GM12878 (cell line): ENCODE results near the gene TUBB1. TPM values are rescaled to one million over a fixed set of nuclear protein-coding genes. Genes with fewer than 3 reads are reported as not detected.

Experiments
- ATAC-seq: fragments of 200-7000 bp; cut with Tn5 transposase; 3 replicates; pipeline ENCODE4 v1.9.1; 2020; ENCODE audit warnings: mild to moderate bottlenecking, moderate library complexity
- BruUV-seq: library from RNA; stranded (reverse); fragments of 400-500 nt; replicated peaks from 2 replicates; lab custom pipeline; 2021; lab: Mats Ljungman, UMichigan
- CTCF ChIA-PET: fragments of 300-600 bp; sonication (Branson Sonifier 250); formaldehyde crosslinking; extraction: SDS; loops from one replicate; lab custom pipeline; 2021; ENCODE audit warnings: inconsistent platforms; lab: Yijun Ruan, JAX
- POLR2A ChIA-PET: fragments of 350-600 bp; formaldehyde crosslinking; extraction: SDS; loops from one replicate; lab custom pipeline; 2021; ENCODE audit warnings: inconsistent platforms; lab: Charles Lee
- RAD21 ChIA-PET: fragments of 300-600 bp; sonication (Branson Sonifier 250); formaldehyde crosslinking; loops from one replicate; lab custom pipeline; 2023; ENCODE audit warnings: antibody characterized with exemption; ENCODE audit not compliant: unreplicated experiment; lab: Charles Lee
- SMC1A ChIA-PET: fragments of 300-600 bp; sonication (Branson Sonifier 250); formaldehyde crosslinking; loops from one replicate; lab custom pipeline; 2023; ENCODE audit not compliant: unreplicated experiment, uncharacterized antibody; lab: Charles Lee
- DNase-seq: peaks from one replicate; pipeline ENCODE4 v3.0.0-alpha.2; 2011; ENCODE audit warnings: low read depth, low spot score
- FAIRE-seq: peaks from 3 replicates; lab custom pipeline; 2011; peaks lifted over from hg19 to GRCh38; lab: Jason Lieb, UNC
- H2AFZ ChIP-seq: 2 replicates; pipeline ENCODE4 v1.6.0; 2011; ENCODE audit warnings: low read depth, low read length, control low read depth; ENCODE audit not compliant: control insufficient read depth
- H3K27ac ChIP-seq: 2 replicates; pipeline ENCODE4 v1.5.1; 2011; ENCODE audit warnings: control low read depth; ENCODE audit not compliant: control insufficient read depth, insufficient read depth
- H3K27me3 ChIP-seq, 2 experiments: replicated peaks in 1 of 2; 2 replicates each; pipeline versions ENCODE4 v1.6.0 to v1.6.1; 2011; ENCODE audit warnings: low read length in 1 of 2; ENCODE audit not compliant: control insufficient read depth in 2 of 2, insufficient read depth in 2 of 2
- H3K36me3 ChIP-seq, 2 experiments: 2 replicates each; pipeline ENCODE4 v1.5.1; 2011; ENCODE audit warnings: low read length in 1 of 2; ENCODE audit not compliant: control insufficient read depth in 2 of 2, insufficient read depth in 2 of 2
- H3K4me1 ChIP-seq: 2 replicates; pipeline ENCODE4 v1.6.1; 2011; ENCODE audit warnings: mild to moderate bottlenecking, low read length, moderate library complexity, mixed read lengths; ENCODE audit not compliant: control insufficient read depth, insufficient read depth
- H3K4me2 ChIP-seq: 2 replicates; pipeline ENCODE4 v1.6.0; 2011; ENCODE audit warnings: control low read depth; ENCODE audit not compliant: control insufficient read depth, insufficient read depth
- H3K4me3 ChIP-seq: fragments of 200-600 bp; sonication (generic); 2 replicates; pipeline ENCODE4 v1.5.1; 2016
- H3K79me2 ChIP-seq: 2 replicates; pipeline ENCODE4 v1.6.0; 2011; ENCODE audit warnings: low read length; ENCODE audit not compliant: control insufficient read depth, insufficient read depth
- H3K9ac ChIP-seq: 2 replicates; pipeline ENCODE4 v1.8.0; 2011; ENCODE audit warnings: low read length, control low read depth, mixed read lengths; ENCODE audit not compliant: control insufficient read depth, insufficient read depth
- H3K9me3 ChIP-seq: replicated peaks from 3 replicates; pipeline ENCODE4 v1.5.1; 2011; ENCODE audit warnings: mild to moderate bottlenecking, low read length; ENCODE audit not compliant: control insufficient read depth, insufficient read depth
- H4K20me1 ChIP-seq: 2 replicates; pipeline ENCODE4 v1.6.0; 2011; ENCODE audit not compliant: control insufficient read depth, insufficient read depth
- ATF2 ChIP-seq: IDR thresholded peaks from 2 replicates; pipeline ENCODE4 v1.6.1; 2012; ENCODE audit warnings: low read length, inconsistent platforms
- CHD2 ChIP-seq: IDR thresholded peaks from 2 replicates; pipeline ENCODE4 v1.6.1; 2011; ENCODE audit warnings: low read depth, low read length, improper control_type of control experiment, borderline replicate concordance
- CHD4 ChIP-seq: fragments of 200-600 bp; sonication (generic); IDR thresholded peaks from 2 replicates; pipeline ENCODE4 v1.6.1; 2016; ENCODE audit warnings: mild to moderate bottlenecking
- CTCF ChIP-seq, 3 experiments: IDR thresholded peaks in 2 of 3; conservative IDR thresholded peaks in 1 of 3; 2 replicates each; pipeline ENCODE4 v1.5.1; 2011; ENCODE audit warnings: low read depth in 3 of 3, low read length in 3 of 3, mild to moderate bottlenecking in 3 of 3, control low read depth in 2 of 3, moderate library complexity in 2 of 3, inconsistent platforms in 1 of 3, mixed read lengths in 1 of 3; ENCODE audit not compliant: control insufficient read depth in 2 of 3, insufficient read depth in 1 of 3; ENCODE audit errors: extremely low read depth in 1 of 3
- EED ChIP-seq: sonication (generic); IDR thresholded peaks from 2 replicates; pipeline ENCODE4 v1.6.1; 2016; ENCODE audit warnings: antibody characterized with exemption, low read depth
- EP300 ChIP-seq, 2 experiments: fragments of 150-350 bp in 1 of 2; IDR thresholded peaks; 2 replicates each; pipeline ENCODE4 v1.6.1; 2011 to 2012; ENCODE audit warnings: low read depth in 2 of 2, low read length in 2 of 2, borderline replicate concordance in 1 of 2, improper control_type of control experiment in 1 of 2, inconsistent platforms in 1 of 2; ENCODE audit not compliant: control insufficient read depth in 1 of 2
- ETV6 ChIP-seq, 2 experiments: fragments of 450-650 bp in 1 of 2; IDR thresholded peaks in 1 of 2; conservative IDR thresholded peaks in 1 of 2; 2 replicates each; pipeline ENCODE4 v1.6.1; 2014; ENCODE audit warnings: antibody characterized with exemption in 1 of 2, borderline replicate concordance in 1 of 2, low read depth in 1 of 2, mild to moderate bottlenecking in 1 of 2, moderate library complexity in 1 of 2
- GABPA ChIP-seq: IDR thresholded peaks from 2 replicates; pipeline ENCODE4 v1.6.1; 2014; ENCODE audit warnings: antibody characterized with exemption, low read depth, mild to moderate bottlenecking, inconsistent platforms
- MTA2 ChIP-seq: fragments of 450-650 bp; IDR thresholded peaks from 2 replicates; pipeline ENCODE4 v1.6.1; 2016; ENCODE audit warnings: low read depth, mild to moderate bottlenecking, moderate library complexity
- NR2C1 ChIP-seq: fragments of 450-650 bp; IDR thresholded peaks from 2 replicates; pipeline ENCODE4 v1.6.1; 2017; ENCODE audit warnings: antibody characterized with exemption, mild to moderate bottlenecking, moderate library complexity
- RUNX3 ChIP-seq: IDR thresholded peaks from 2 replicates; pipeline ENCODE4 v1.6.1; 2012; ENCODE audit warnings: low read length, inconsistent platforms
- TCF7 ChIP-seq: IDR thresholded peaks from 2 replicates; pipeline ENCODE4 v1.6.1; 2014; ENCODE audit warnings: antibody characterized with exemption, borderline replicate concordance
- whole genome bisulfite sequencing: methylation state at CpG from one replicate; pipeline ENCODE4 v1.1.6; 2016; ENCODE audit warnings: low lambda C conversion rate; ENCODE audit not compliant: insufficient replicate concordance, insufficient coverage; ENCODE audit errors: missing lambda C conversion rate; 5-methylcytosine and 5-hydroxymethylcytosine counted together
- in situ Hi-C: fragments of 300-500 bp; cut with MboI; formaldehyde crosslinking; loops from 9 replicates; pipeline ENCODE4 v1.14.3; 2018; ENCODE audit warnings: mixed read lengths
- intact Hi-C: fragments of 100-400 bp; cut with micrococcal nuclease; formaldehyde crosslinking; loops from one replicate; pipeline ENCODE4 v1.14.2; 2022; ENCODE audit not compliant: unreplicated experiment
- polyA plus RNA-seq, 11 experiments: library from polyadenylated mRNA; depleted of rRNA in 4 of 11; unstranded in 6 of 11; stranded (reverse) in 5 of 11; fragments of >200 nt; fragmentation: Nextera tagmentation in 4 of 11; fragmentation: Illumina TruSeq in 1 of 11; extraction: Ambion mirVana in 4 of 11; extraction: Trizol in 1 of 11; gene quantifications; 1 replicate in 1 of 11; 2 replicates in 10 of 11; pipeline versions ENCODE4 v1.2.1 to v1.2.3, GENCODE V29; 2011 to 2016; ENCODE audit warnings: inconsistent platforms in 2 of 11, missing spikeins in 2 of 11, low read depth in 1 of 11
- total RNA-seq, 4 experiments: library from RNA; depleted of rRNA in 3 of 4; stranded (reverse); fragments of >200 nt in 3 of 4; fragmentation: Illumina TruSeq in 1 of 4; extraction: Trizol in 1 of 4; gene quantifications; 2 replicates each; pipeline versions ENCODE4 v1.2.1 to v1.2.3, GENCODE V29; 2013 to 2021

Gene TUBB1
- total and polyA plus RNA-seq, 10 of the 15 experiments (the other 5 are each of a cell fraction or from before 2014, with no cell fraction given), result 0.02 to 0.20 (median 0.06) TPM; not detected in 3

- no peak for TF ChIP-seq CTCF (IDR thresholded peaks at IDR 0.05 in 2 of 3, conservative IDR thresholded peaks at IDR 0.05 in 1 of 3; ENCODE audit: control insufficient read depth in 2 of 3, extremely low read depth in 1 of 3, insufficient read depth in 1 of 3, low read depth in 3 of 3, low read length in 3 of 3)
These were observed 52.0 kb downstream of the TUBB1 start (continued) for GRCh38 chr20:59071216-59071615.

- peaks cover 5 to 6% of the 10 kb centered on the region in 2 experiments for H3K27me3 ChIP-seq
- TF ChIP-seq TCF7, result no peak
- no peaks in the 10 kb centered on the region for H3K79me2 ChIP-seq
- DNase-seq, result no peak
- in situ Hi-C loops, result no loop called here
- no peak overlapping the region for H3K4me2 ChIP-seq
- no peak for ATAC-seq
- no peaks in the 10 kb centered on the region for H4K20me1 ChIP-seq
- ChIA-PET POLR2A (no interaction called here), SMC1A (interaction anchor here (0.8 to 1.1 kb wide), 2 partner anchors 9 to 14 kb away, joined by 3 read pairs; no protein-coding TSS in a partner anchor), CTCF (interaction anchor here (0.9 to 1.7 kb wide), 3 partner anchors 9 to 144 kb away, joined by 3 to 6 read pairs (median 4); no protein-coding TSS in a partner anchor), RAD21 (no interaction called here)
- intact Hi-C loops, result no loop called here
- no peak overlapping the region for H3K9ac ChIP-seq
- no peak overlapping the region for H2AFZ ChIP-seq
- 91% methylated on average over 1 of the region's 1 CpG for WGBS
- no TSS peak for BruUV-seq
- FAIRE-seq, result no peak
- peaks cover 7% of the 10 kb centered on the region for H3K4me1 ChIP-seq
- H3K9me3 ChIP-seq, result no peaks in the 10 kb centered on the region
- no peaks in the 10 kb centered on the region for H3K36me3 ChIP-seq
- no peak overlapping the region for H3K27ac ChIP-seq
- H3K4me3 ChIP-seq, result no peak overlapping the region
These were observed 54.4 kb downstream of the TUBB1 start for GRCh38 chr20:59073582-59073981.

- Histone ChIP-seq H3K27ac (no peak overlapping the region), H3K27me3 (peaks cover 5 to 6% of the 10 kb centered on the region in 2 experiments), H2AFZ (no peak overlapping the region), H3K9me3 (no peaks in the 10 kb centered on the region), H3K4me1 (peaks cover 7% of the 10 kb centered on the region), H3K4me3 (no peak overlapping the region), H3K9ac (no peak overlapping the region), H4K20me1 (no peaks in the 10 kb centered on the region), H3K79me2 (no peaks in the 10 kb centered on the region), H3K36me3 (no peaks in the 10 kb centered on the region), H3K4me2 (no peak overlapping the region)
- ChIA-PET CTCF (interaction anchor here (1.0 kb wide), 1 partner anchor 133 kb away, joined by 4 read pairs; no protein-coding TSS in a partner anchor), SMC1A (no interaction called here), RAD21 (no interaction called here), POLR2A (no interaction called here)
- intact Hi-C loops, result no loop called here
- peak; percentile 73 for ATAC-seq
- BruUV-seq, result no TSS peak
- WGBS, result 4% methylated on average over 3 of the region's 3 CpGs
- in situ Hi-C loops, result no loop called here
- no peak for FAIRE-seq
- no peak for DNase-seq
- TF ChIP-seq ETV6 (conservative IDR thresholded peaks at IDR 0.05 in 1 of 2, IDR thresholded peaks at IDR 0.05 in 1 of 2; ENCODE audit: borderline replicate concordance in 1 of 2, low read depth in 1 of 2) (peak in 1 of 2 experiments; percentile 21; a peak in 1 of 4 replicates), CHD4 (no peak), CHD2 (no peak), ATF2 (0 out of 2 replicates have a peak, but pooled peaks have one; percentile 20), EED (peak; percentile 56), RUNX3 (peak; percentile 91), MTA2 (peak; percentile 67), GABPA (no peak), NR2C1 (no peak), EP300 (IDR thresholded peaks at IDR 0.05; ENCODE audit: borderline replicate concordance in 1 of 2, control insufficient read depth in 1 of 2, low read depth in 2 of 2, low read length in 2 of 2) (peak in 1 of 2 experiments; percentile 49; a peak in 2 of 4 replicates)
These were observed 55.2 kb downstream of the TUBB1 start for GRCh38 chr20:59074456-59074855.
